HG02763 (cell line): ENCODE data around the gene CNDP1.
"Not testable (repeated sequence)": the region's sequence is repeated elsewhere in the genome, so short reads cannot be mapped to it uniquely, and the experiment has no call there.

Experiments used
- ATAC-seq: cut with Tn5 transposase; IDR thresholded peaks from one replicate; pipeline ENCODE4 v1.9.1; 2021; ENCODE audit warnings: mild to moderate bottlenecking, moderate library complexity; ENCODE audit not compliant: unreplicated experiment

Gene CNDP1

DNA sequence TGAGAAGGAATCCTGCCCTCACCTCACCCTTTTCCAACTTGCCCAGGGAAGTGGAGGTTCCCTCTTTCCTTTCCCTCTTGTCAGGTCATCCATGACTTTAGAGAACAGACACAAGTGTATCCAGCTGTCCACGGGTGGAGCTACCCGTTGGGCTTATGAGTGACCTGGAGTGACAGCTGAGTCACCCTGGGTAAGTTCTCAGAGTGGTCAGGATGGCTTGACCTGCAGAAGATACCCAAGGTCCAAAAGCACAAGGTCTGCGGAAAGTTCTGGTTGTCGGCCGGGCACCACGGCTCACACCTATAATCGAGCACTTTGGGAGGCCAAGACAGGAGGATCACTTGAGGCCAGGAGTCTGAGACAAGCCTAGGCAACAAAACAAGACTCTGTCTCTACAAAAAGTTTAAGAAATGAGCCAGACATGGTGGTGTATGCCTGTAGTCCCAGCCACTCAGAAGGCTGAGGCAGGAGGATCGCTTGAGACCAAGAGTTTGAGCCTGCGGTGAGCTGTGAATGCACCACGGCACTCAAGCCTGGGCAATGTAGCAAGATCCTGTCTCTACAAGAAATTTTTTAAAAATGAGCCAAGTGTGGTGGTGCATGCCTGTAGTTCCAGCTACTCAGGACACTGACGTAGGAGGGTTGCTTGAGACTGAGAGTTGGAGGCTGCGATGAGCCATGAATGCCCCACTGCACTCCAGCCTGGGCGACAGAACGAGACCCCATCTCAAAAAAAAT is 14.0 kb upstream of the CNDP1 start:
- no peak for ATAC-seq

DNA sequence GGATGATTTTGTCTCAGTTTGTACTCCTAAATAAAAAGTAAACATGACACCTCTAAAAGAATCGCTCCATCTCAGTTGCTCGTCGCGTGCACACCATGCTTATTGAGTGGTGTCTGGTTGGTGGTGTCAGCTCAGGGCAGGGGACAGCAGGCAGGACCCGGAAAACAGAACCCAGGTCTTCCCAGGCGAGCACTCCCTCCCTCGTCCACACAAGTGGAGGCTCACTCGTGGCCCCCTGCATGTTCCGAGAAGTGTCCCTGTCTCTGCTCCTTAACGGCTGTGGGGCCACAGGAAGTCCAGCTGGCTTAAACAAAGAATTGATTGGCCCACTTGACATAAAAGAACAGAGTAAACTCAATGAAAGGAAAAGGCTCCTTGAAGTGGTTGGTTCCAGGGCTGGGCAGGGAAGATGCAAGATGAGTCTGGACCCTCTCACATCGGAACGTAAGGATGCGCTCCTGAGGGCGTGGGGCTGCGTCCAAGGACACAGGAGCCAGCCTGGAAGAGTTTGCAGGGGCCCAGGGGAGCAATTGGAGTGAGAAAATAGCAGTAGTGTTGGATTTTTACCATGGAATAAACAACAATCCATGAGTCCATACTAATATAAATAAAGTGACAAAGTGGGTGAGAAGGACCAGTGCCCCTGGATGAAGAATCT is 13.1 kb upstream of the CNDP1 start:
- ATAC-seq, result no peak

DNA sequence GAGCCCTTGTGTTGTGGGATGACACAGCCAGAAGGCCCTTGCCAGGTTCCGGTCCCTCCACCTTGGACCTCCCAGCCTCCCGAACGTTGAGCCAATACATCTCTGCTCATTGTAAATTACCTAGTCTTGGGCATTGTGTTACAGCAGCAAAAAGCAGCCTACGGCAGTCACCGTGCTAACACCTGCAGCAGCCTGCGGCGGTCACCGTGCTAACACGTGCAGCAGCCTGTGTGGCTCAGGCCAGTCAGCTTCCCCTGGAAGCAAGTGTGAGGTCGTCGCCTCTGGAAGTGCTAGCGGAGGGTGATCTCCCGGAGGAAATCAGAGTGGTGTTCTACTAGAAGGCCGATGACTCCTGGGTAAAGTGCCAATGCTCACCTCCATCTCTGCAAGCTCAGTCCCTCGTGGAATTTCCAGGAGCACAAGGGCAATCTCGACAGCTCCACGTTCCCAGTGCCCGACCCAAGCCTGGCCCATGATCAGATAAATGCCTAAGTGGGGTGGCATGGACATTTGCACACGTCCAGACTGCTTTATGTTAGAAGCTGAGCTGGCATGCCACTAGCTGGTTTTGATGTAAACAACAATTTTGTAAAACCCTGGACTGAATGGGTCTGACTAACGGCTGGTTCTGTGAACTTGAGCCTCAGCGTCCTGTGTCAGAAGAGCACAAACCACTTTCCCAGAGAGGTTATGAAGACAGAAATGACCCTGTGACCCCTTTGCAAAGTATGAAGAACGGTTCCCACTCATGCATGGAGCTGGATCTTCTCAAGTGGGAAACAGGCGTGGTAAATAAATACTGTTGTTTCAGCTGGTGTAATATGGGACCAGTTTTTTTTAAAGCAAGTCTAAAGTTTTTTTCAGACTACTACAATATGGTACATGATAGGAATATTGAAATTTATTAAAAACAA is 11.4 kb upstream of the CNDP1 start:
- ATAC-seq, result no peak

DNA sequence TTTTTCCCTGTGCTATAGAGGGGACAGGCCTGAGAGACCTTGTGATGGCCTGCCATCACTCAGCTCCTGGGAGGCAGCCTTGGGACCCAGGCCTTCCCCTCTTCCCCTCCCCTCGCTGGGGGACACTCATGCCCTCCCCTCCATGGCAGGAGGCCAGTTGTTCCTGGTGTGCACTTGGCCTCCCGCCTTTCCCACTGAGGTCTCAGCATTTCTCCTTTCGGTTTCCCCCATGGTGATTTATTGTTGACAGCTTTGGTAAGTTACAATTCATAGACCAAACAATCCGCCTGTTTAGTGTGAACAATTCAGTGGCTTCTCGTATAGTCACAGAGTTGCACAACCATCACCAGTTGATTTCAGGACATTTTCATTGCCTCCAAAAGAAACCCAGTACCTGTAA is 10.2 kb upstream of the CNDP1 start:
- no peak for ATAC-seq

DNA sequence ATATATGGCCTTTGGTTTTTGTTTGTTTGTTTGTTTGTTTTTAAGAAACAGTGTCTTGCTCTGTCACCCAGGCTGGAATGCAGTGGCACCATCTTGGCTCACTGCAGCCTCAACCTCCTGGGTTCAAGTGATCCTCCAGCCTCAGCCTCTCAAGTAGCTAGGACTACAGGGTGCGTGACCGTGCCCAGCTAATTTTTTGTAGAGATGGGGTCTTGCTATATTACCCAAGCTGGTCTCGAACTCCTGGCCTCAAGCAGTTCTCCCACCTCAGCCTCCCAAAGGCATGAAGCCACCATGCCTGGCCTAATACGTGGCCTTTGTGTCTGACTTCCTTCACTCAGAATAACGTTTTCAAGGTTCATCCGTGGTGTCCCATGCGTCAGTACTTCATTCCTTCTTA is 9.4 kb upstream of the CNDP1 start:
- not testable (repeated sequence) for ATAC-seq

DNA sequence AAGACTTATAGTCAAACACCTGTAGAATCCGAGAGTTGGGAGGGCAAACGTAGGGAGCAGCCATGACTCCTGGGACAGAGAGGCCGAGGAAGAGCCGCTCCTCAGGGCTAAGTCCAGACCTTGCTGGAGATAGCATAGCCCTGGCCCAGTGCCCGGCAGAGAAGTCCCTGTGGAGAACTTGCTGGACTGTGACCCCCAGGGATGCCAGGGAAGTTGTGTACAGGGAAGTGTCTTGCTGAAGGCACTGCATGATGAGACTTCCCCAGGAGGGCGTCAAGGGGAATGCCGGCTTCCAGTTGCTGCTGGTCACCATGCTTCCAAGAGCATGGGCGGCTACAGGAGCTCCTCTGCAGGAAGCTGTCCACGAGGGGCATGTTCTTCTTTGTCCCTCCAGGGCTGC is 8.6 kb upstream of the CNDP1 start:
- ATAC-seq, result no peak

DNA sequence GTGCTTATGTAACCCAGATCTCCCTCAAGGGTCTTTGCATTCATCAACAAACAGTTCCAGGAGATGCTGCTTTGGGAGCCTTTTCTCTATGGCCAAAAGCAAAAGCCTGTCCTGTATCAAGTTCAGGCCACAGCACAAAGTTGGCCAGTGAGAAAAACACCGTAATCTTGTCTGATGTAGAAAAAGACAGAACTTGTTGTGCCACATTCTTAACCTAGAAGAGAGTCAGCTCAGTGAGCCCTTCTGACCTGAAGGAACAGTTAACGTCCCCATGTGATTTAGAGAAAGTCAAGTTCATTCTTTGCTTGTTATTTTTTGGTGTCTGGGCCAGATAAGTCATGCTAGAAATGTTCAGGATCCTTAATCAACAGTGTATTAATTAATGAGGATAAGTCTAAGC is 7.8 kb upstream of the CNDP1 start:
- no peak for ATAC-seq

DNA sequence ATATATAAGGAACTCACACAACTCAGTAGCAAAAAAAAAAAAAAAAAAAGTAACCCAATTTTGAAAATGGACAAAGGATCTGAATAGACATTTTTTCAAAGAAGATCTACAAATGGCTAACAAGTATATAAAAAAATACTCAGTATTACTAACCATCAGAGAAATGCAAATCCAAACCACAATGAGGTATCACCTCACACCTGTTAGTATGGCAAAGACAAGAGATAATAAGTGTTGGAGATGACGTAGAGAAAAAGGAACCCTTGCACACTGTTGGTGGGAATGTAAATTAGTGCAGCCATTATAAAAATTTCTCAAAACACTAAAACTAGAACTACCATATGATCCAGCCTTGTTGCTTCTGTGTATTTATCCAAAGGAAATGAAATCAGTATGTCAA is 5.8 kb upstream of the CNDP1 start:
- ATAC-seq, result peak; percentile 58

DNA sequence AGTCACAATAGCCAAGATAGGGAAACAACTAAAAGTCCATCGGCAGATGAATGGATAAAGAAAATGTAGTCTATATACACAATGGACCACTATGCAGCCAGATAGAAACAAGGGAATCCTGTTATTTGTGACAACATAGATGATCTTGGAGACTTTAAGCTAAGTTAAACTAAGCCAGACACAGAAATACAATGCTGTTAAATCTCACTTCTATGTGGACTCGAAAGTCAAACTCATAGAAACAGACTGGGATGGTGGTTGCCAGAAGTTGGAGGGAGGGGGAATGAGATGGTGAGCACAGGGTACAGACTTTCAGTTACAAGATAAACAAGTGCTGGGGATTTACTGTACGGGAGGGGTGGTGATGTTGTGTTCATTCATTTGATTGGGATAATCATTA is 5.4 kb upstream of the CNDP1 start:
- ATAC-seq, result no peak

DNA sequence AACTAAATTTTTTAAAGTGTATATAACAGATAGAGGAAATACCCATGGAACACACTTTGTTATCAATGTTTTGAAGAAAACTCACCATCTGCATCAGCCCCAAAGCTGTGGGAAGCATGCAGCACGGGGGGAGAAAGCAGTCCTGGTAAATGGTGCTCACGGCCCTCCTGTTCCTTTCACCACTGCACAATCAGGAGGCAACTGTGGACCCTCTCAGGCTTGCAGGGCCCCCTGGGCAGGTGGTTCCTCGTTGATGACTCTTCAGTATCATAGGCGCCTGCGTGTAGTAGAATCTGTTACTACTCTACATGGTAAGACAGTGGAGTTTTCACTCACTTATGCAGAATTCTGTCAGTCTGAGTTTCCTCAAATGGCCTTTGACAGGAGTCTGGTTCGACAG is 4.9 kb upstream of the CNDP1 start:
- ATAC-seq, result no peak

DNA sequence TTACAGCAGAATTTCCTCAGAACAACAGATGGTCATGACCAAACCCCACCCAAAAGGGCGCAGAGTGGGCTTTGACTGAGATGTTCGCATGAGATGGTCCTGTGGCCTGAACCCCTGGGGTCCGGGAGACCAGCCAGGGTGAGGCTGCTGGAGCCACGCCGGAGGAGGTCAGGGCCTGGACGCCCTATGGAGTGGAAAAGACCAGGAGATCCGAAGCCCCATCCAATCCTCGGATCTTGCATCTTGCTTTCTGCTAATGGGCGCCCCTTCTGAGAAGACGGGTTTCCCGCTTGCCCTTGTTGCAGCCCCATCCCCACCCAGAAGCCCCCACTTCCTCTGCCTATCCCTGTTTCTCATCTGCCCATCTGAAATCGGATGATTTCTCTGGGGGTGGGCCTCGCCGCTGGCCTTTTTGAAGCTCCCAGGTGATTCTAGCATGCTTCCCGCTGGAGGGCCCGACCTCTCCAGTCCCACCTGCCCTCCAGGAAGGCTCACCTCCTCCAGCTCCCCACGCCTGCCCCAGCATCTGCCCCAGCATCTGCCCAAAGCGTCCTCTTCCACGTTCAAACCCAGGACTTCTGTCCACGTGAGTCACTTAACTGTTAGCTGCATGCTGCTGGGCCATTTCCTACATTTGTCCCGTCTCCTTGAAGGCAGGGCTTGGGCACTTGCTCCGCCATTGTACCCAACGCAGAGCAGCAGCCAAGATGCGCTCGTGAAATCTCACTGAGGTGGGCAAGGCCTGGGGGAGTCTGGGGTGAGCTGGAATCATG is 4.3 kb upstream of the CNDP1 start:
- ATAC-seq, result no peak

DNA sequence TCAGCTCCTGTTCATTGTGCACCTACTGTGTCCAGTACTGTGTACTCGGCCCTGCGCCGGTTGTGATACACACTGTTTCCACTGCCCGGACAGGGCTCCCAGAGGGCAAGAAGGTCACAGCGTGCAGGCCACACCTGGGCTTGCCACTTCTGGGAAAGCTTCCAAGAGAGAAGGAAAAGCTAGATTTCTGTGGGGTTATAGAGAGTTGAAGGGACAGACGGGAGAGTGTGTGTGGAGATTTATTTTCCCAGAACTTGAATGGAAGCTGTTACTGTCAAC is 3.8 kb upstream of the CNDP1 start:
- no peak for ATAC-seq

DNA sequence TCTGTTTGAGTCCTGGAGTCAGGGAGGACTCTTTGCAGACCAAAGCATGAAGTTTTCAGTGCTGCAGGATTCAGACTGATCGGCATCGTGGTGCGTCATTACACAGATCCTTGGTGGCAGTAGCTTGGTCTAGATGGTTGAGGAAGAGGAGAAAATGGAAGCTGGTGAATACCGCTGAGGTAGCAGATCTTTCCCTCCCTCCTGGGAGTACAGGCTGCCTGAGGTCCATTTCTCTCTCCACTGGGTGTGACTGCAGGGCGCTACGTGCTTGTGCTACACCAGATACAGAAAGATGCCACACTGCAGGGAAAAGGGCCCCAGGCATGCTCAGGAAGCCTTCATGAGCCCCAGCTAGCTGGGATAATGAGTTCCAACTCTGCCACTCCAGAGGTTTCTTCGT is 3.3 kb upstream of the CNDP1 start:
- ATAC-seq, result no peak

DNA sequence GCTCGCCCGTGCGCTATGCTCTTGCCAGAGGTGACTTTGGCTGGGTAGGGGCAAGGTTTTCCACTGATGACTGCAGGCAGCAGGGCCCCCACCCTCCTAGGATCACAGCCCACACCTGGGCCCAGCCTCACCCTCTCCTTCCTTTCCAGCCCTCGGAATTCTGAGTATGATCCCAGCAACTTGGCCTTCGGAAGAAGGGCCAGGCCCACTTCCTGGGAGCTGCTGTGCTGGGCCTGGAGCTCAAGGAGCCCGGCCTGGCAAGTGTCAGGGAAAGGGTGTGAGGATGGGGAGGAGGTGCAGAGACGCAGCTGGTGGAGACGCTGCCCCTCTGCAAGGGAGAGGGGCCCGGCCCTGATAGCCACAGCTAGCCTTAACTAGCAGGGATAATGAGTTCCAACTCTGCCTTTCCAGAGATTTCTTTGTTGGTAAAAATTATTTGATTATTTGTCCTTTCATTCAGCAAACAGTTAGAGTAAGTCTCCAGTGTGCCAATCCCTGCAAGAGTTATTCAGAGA is 1.7 kb upstream of the CNDP1 start:
- no peak for ATAC-seq

DNA sequence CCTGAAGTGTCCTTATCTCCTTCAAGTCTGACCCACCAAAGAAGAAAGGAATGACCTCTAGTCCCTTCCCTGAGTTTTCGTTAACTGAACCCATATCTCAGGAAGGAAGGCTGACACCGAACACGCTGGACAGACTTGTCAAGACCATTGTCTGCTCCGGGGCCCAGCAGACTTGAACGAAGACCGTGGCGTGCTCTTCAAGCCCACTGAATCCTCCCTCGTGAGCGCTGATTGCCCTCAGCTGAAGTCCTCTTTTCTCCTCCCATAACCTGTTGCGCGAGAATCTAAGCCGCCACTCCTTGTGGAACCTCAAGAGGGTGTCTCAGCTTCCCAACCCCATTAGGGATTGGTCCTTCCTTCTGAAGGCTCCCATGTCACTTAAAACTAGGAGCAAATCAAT is 634 bp upstream of the CNDP1 start:
- no peak for ATAC-seq

DNA sequence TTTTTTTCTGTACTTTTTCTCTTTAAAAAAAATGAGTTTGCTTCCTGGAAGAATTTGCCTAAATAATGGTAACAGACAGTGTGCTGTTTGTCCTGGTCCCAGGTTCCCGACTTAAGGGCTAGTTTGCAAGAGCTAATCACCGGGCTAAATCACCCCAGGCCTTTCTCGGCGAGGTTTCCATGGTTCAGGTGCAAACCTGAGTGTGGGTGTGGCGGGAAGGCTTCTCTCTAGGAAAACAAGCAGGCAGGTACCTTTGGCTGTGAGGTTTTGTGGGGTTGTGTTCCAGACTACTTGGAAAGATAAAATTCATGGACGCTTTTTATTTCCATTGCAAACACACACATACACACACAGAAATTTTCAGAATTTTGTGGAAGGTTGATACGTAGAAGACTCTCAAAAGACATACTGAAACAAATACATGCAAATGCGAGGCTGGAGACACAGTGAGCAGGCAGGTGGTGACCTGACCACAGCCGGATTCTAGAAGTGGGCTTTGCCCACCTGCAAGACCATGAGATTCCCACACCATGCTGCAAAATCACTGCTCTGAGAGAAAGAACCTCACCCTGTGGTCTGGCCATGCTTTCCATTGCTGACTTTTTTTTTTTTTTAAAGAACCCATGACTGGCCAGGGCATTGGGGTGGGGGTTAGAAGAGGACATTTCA is 815 bp downstream of the CNDP1 start:
- ATAC-seq, result peak; percentile 58

DNA sequence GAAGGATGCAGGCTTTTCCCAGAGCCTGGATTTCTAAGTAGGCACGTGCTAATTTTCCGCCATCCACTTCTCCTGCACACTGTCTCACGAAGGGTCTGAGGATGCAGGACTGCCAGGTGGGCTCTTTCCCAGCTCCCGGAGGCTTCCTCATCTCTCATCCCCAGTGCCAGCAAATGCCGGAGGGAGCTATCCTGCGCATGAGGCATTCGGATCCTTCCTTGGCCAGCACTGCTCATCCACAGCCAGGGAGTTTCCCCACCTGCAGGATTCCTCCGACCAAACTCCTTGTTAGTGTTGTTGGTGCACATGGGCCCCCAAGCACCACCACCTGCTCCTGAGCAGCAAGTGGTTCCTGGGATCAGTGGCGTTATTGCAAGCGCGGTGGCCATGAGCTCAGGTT is 5.0 kb downstream of the CNDP1 start:
- no peak for ATAC-seq

DNA sequence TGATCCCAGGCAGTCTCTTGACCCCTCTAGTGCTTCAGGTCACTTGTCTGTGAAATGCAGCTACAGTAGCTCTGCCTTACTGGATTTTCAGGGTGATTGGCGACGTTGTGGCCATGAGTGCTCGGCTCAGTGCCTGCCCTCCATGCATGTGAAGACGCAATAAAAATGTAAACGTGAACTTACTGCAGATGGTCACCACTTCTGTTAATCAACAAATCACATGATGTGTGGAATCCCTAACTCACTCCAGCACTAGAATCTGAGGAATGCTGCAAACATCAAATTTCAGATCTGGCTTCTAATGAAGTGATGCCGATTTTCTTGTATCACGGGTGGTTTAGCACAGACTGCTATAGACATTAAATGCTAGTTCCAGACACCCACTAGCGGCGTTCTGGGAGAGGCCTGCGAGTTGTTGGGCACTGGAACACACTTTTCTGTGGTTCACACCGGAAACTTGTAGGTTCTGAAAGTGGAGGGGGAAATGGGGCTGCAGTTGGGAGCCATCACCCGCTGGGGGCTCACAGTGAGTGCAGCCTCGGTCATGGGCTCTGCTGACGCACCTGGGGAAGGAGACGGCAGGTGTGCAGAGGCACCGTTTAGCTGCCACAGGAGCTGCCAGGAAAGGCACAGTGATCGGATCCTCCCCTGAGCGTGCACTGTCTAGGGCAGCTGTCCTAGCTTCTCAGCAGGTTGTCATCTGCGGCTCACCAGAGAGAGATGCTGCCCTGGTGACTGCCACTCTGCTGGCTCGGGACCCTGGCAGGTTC is 6.5 kb downstream of the CNDP1 start:
- ATAC-seq, result no peak

DNA sequence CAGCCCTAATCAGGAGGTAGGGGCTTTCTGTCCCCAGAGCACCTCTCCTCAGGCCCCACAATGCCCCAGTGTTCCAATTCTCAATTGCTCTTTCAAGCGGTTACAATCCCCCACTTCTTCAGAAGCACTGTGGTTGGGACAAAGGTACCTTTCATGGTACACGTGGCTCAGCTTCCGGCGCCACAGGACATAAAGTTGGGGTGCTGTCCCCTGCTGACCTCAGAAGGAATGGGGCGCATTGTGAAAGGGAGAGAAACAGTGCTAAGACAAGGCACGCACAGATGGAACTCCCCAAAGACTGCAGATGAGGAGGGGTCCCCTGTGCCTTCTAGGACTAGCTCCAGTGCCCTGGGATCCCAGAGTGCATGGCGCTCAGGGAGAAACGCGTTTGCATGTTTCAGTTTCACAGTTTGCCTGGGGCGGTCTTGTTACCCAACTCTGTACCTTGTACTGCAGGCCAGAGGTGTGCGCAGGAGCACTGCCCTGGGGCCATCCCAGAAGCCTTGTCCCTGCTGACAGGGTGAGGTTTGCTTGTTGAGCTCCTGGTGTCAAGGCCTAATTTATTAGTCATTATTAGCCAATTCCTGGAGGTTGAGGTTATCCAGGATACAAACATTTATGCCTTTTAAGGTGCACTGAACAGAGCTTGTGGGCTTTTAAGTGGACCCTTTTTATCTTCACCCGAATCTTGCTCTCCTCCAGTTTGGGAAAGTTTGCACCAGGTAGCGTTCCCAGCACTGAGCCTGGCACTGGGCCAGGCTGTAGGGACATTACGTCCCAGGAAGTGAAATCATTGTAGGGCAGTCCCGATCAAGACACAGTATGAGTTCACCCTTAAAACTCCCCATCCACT is 7.6 kb downstream of the CNDP1 start:
- no peak for ATAC-seq
